Measurements from ENCODE around the gene HAUS5. TPM values are rescaled to one million over a fixed set of nuclear protein-coding genes. Genes with fewer than 3 reads are reported as not detected.
A peak's percentile ranks its signal among the peaks of the same experiment; 100 is the strongest.

The HAUS5 gene
- total RNA-seq, 1 donor from 2014 or later, result 43.1 TPM

GRCh38 chr19:35673121-35673804, 60.7 kb downstream of the HAUS5 start:
- H3K4me1 Mint-ChIP-seq (ENCODE audit: low read depth), result peaks cover 13% of the 10 kb centered on the region
- no peaks in the 10 kb centered on the region for H3K9me3 Mint-ChIP-seq
- H3K4me3 Mint-ChIP-seq (ENCODE audit: low read depth), result peak overlapping the region; percentile 83
- peak; percentile 43 for DNase-seq (ENCODE audit: low spot score)
- H3K36me3 Mint-ChIP-seq (ENCODE audit: low read depth), result no peaks in the 10 kb centered on the region
- peak overlapping the region; percentile 63 for H3K27ac Mint-ChIP-seq
- peaks cover 36% of the 10 kb centered on the region for H3K27me3 Mint-ChIP-seq (ENCODE audit: low read depth)
- intact Hi-C loops (cut with micrococcal nuclease), result loop anchor here (2.0 kb wide), 1 partner anchor 40 kb away; no protein-coding TSS in a partner anchor

Other genes with a start within 250 kb of the HAUS5 start
- 0.18 and 0.51 TPM in 2 replicates for gene GPR42, start 241.7 kb upstream of the HAUS5 start, total RNA-seq
- not detected in 2 replicates for gene FFAR2, start 164.5 kb upstream of the HAUS5 start, total RNA-seq
- not detected in 2 replicates for gene KRTDAP, start 122.3 kb upstream of the HAUS5 start, total RNA-seq
- gene DMKN, start 99.1 kb upstream of the HAUS5 start, total RNA-seq, result 0.27 TPM in 1 of 2 replicates, not detected in the other
- gene SBSN, start 84.4 kb upstream of the HAUS5 start, total RNA-seq, result not detected in 2 replicates
- not detected in 2 replicates for gene GAPDHS, start 79.3 kb upstream of the HAUS5 start, total RNA-seq
- 121 and 122 TPM in 2 replicates for gene TMEM147, start 67.1 kb upstream of the HAUS5 start, total RNA-seq
- not detected in 2 replicates for gene ATP4A, start 49.1 kb upstream of the HAUS5 start, total RNA-seq
- gene PMIS2, start 26.6 kb upstream of the HAUS5 start, total RNA-seq, result not detected in 2 replicates
- 101 and 102 TPM in 2 replicates for gene RBM42, start 16.3 kb downstream of the HAUS5 start, total RNA-seq
- gene ETV2, start 29.0 kb downstream of the HAUS5 start, total RNA-seq, result 1.0 and 1.6 TPM in 2 replicates
- 431 and 461 TPM in 2 replicates for gene COX6B1, start 35.6 kb downstream of the HAUS5 start, total RNA-seq
- gene UPK1A, start 53.8 kb downstream of the HAUS5 start, total RNA-seq, result 0.59 and 1.2 TPM in 2 replicates
- 231 and 234 TPM in 2 replicates for gene ZBTB32, start 91.8 kb downstream of the HAUS5 start, total RNA-seq
- 58.4 and 63.3 TPM in 2 replicates for gene KMT2B, start 105.3 kb downstream of the HAUS5 start, total RNA-seq
- gene IGFLR1, start 129.7 kb downstream of the HAUS5 start, total RNA-seq, result 136 and 138 TPM in 2 replicates
- gene U2AF1L4, start 132.7 kb downstream of the HAUS5 start, total RNA-seq, result 27.4 and 30.8 TPM in 2 replicates
- gene PSENEN, start 132.9 kb downstream of the HAUS5 start, total RNA-seq, result 45.1 and 46.9 TPM in 2 replicates
- 9.9 and 10.0 TPM in 2 replicates for gene LIN37, start 135.8 kb downstream of the HAUS5 start, total RNA-seq
- 0.14 and 0.21 TPM in 2 replicates for gene HSPB6, start 144.3 kb downstream of the HAUS5 start, total RNA-seq
- 40.1 and 41.2 TPM in 2 replicates for gene PROSER3, start 145.4 kb downstream of the HAUS5 start, total RNA-seq
- 29.1 and 33.0 TPM in 2 replicates for gene ARHGAP33, start 162.8 kb downstream of the HAUS5 start, total RNA-seq
- not detected in 2 replicates for gene PRODH2, start 200.1 kb downstream of the HAUS5 start, total RNA-seq
- 0.05 TPM in 1 of 2 replicates, not detected in the other for gene NPHS1, start 239.8 kb downstream of the HAUS5 start, total RNA-seq
- gene KIRREL2, start 244.2 kb downstream of the HAUS5 start, total RNA-seq, result 0.18 and 0.39 TPM in 2 replicates

All from activated T-helper 2 cell treated with anti-CD3 and anti-CD28 coated beads, Interferon-gamma antibody, Interleukin-2, Interleukin-4, amounts not matched to agents 10 μg/mL and 5 μg/mL and 100 μg/mL, durations not matched to agents 14 hours and 24 hours and 36 hours (primary cell).